Stimulated activated CD8-positive, alpha-beta memory T cell treated with anti-CD3 and anti-CD28 coated beads, Interleukin-15, amount 100 ng/mL, for 4 hours (primary cell): ENCODE data around the gene ATR.
"Not testable (repeated sequence)": the region's sequence is repeated elsewhere in the genome, so short reads cannot be mapped to it uniquely, and the experiment has no call there.

ENCODE experiments used
- DNase-seq, 2 donors: peaks; one replicate each; pipeline ENCODE4 v3.0.0-alpha.2; 2020; ENCODE audit warnings: low read depth in 2 of 2

Gene ATR

DNA sequence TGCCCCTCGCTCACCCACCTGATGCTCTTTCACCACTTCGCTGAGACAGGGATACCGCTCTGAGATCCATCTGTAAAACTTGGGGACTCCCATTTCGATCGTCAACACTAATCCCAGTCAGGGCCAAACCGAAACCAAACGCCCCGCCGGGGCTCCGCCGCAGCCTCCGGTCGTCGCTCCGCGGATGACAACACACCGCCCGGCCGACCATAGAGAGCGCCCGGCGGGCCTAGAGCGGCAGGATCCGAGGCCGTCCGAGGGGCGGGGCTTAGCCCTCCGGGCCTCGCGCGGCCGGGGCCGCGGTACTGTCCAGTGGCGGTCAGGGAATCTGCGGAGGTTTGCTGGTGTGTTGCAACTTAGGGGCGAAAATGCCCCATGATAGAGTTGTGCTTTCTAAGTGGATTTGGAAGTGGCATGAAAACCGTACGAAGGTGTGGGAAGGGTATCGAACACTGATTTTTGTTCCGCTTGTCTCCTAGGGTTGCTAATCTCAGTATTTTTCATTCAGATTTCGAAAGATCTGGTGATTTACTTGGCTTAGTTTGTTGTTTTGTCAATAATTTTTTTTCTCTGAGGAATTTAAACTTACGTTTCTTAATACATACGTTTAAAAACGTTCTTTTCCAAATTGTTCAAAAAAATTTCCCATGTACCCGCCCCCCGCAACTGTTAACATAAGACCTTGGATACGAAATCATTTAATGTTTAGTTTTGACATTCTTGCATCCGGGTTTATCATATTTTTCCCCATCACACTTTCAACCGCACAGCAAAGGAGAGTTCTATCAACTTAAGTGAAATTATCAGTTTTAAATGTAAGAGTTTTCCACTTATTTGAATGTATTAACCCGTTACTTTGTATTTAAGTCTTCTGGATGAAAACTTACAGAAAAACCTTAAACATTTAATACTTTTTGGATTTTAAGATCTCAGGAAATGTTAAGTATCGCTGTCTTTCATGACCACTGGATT is 130.4 kb downstream of the ATR start, which contains the start of gene XRN1:
Gene XRN1, minus strand, starts transcription at position 186 of the 972 bp plus-strand sequence. Its CDS starts 93 bp downstream, at position 93.
- peak; percentile 87 to 89 for DNase-seq

DNA sequence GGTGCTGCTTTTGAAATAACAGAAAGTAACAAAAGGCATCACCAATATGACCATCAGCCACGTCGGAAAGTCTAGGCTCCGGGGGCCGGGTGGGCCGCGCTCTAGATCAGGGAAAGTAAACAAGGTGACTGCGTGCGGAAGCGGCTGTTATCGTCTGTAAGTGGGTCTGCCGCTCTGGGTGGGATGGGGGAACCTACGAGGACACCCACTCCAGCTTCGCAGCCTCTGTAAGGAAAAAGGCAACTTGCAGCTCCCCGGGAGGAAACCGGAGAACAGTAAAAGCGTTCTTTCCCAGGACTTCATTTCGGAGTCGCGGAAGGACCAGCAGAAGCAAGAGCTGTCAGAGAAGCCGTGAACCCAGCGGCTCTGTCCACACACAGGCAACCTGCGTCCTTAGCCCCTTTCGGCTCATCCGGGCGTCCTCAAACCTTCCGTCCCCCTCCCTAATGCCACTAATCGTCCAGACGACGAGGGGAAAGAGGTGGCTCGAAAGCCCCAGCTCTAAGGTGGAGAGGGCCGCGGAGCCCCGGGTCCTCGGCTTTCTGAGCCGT is 131.2 kb downstream of the ATR start:
- DNase-seq: peak; percentile 19

DNA sequence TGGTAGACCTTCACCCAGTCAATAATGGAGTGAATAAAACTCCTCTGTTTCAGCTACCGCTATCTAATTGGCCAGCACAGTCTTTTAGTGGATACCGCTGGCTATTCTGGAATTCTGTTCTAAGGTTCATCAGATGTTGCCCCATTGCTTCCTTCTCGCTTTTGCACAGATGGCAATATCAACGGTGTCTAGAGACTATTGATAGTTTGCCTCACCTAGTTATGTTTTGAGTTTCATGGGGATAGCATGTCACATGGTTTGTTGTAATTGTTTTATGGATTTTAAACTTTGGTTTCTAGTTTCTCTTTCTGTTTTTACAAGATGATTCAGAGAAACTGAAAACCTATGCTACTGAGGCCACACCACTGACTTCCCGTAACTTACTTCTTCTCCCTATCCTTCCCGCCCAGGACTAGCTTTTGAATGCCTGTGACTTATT is 132.7 kb downstream of the ATR start:
- no peak for DNase-seq

GRCh38 chr3:142444343-142444742 is 134.2 kb downstream of the ATR start:
- no peak for DNase-seq

GRCh38 chr3:142443060-142443459 is 135.5 kb downstream of the ATR start:
- DNase-seq: not testable (repeated sequence)

DNA sequence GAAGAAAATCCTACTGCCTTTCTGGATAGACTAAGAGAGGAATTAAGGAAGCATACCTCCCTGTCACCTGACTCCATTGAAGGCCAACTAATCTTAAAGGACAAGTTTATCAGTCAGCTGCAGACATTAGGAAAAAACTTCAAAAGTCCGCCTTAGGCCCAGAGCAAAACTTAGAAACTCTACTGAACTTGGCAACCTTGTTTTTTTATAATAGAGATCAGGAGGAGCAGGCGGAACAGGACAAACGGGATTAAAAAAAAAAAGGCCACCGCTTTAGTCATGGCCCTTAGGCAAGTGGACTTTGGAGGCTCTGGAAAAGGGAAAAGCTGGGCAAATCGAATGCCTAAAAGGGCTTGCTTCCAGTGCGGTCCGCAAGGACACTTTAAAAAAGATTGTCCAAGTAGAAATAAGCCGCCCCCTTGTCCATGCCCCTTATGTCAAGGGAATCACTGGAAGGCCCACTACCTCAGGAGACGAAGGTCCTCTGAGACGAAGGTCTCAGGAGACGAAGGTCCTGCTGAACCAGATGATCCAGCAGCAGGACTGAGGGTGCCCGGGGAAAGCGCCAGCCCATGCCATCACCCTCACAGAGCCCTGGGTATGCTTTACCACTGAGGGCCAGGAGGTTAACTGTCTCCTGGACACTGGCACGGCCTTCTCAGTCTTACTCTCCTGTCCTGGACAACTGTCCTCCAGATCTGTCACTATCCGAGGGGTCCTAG is 138.9 kb downstream of the ATR start:
- not testable (repeated sequence) for DNase-seq

- DNase-seq: not testable (repeated sequence)
These were observed 140.4 kb downstream of the ATR start for GRCh38 chr3:142438096-142438495.

GRCh38 chr3:142436951-142437585 is 141.5 kb downstream of the ATR start:
- DNase-seq: no peak

DNA sequence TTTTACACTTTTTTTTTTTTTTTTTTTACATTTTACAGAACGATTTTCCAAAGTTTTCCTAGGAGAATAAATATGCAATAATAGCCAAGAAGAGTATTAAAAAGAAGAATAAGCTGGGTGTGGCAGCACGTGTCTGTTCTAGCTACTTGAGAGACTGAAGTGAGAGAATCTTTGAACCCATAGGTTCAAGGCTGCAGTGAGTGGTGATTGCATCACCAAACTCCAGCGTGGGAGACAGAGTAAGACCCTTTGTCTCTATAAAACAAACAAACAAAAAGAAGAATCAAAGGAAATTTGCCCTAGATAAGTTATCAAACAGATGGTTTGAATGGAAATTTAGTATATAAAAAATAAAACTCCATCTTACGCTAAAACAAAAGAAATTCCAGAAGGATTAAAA is 144.0 kb downstream of the ATR start:
- no peak for DNase-seq

DNA sequence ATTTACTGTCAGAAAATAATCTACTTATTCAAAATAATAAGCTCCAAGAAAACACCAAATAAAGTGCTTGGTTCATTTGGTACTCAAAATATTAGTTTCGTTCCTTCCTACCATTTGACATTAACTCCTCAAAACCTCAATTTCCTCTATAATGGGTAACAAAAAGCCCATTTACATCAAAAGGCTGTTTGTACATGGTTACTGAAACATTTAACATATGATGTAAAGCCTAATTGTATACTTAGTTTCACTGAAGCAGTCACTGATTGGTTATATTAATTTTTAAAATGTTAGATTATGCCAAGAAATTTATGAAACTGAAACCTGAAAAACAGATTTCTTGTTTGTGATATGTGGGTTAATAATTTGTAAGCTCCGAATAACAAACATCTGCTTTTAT is 145.4 kb downstream of the ATR start:
- no peak for DNase-seq

DNA sequence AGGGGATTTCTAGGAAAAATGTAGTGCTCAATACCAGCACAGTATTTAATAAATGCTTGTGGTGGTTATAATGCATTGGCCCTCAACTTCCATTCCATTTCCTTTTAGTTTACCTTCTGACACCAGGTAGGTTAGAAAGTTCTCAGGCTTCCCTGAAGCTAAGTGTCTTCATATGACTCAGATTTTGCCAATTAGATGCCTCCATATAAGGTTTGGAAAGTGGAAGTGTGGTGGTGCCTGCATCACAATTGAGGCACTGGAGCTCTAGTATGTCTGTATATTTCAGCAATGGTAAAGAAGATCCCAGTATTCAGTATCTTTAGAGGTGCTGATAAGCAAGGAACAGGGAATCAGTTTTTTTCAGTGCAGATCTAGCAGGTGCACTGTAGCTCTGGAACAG is 149.0 kb downstream of the ATR start:
- no peak for DNase-seq

DNA sequence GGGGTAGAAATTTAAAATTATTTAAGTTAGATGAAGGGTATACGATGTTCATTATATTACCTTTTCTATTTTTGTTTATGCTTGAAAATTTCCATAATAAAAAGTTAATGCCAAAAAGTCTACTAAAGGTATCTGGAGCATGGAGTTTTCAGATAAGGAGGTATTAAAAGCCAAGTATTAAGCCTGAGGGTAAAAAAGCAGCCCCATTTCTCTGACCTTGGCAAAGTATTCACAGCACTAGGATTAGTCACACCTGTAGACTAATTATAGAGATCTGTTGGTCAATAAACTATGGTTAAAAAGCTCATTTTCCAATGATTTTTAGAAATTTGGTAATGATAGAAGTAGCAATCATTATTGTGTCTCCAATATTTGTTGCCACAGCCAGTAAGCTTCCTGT is 153.8 kb downstream of the ATR start:
- DNase-seq: no peak

DNA sequence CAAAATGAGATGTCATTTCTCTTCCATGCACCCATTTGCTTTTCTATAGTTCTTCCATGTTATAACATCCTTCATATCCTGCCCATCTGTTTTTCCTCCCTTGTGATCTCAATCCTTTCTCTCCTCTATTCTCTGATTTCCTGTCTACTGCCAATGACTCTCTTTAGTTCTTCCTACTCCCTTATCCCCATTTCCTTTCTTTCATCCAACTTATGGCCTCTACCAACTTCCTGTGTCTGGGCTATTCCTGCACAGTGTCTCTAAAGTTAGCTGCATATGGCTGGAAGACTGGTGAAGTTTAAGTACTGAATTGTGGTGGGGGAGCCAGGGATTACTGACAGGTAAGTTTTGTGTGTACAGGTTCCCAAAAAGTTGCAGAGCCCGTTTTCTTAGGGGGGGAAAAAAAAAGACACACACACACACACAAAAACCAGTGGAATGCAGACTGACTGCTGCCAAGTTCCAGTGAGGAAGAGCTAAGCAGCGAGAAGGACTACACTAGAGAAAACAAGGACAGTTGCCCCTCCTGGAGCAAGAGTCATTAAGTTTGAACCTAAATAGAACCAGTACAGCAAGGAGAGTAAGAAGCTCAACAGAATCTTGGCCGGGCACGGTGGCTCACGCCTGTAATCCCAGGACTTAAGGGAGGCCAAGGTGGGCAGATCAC is 159.5 kb downstream of the ATR start:
- no peak for DNase-seq

DNA sequence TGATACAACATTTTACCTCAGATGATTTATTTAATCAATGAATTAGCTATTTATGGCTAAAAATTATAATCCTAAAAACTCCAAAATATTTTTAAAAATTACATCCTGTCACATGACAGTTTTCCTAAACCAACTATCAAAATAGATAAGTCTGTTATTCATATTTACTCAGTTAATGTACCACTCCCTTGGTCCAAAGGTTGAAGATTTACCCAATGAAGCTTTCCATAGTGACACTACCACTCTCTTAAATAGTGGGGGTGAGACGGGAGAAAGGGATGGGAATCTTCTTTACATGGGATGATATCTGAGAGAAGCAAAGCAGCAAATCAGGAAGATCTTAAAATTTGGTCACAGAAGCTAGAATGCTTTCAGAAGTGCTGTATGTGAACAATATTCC is 161.2 kb downstream of the ATR start:
- DNase-seq: no peak

DNA sequence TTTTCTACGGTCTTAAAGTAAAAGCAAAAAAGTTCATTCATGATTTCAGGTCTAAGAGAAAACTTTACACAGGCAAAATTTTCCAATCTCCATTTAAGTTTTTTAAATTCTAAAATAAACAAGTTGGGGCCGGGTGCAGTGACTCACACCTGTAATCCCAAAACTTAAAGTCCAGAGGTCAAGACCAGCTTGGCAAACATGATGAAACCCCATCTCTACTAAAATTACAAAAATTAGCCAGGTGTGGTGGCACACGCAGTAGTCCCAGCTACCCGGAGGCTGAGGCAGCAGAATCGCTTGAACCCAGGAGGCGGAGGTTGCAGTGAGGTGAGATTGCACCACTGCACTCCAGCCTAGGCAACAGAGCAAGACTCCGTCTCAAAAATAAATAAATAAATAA is 178.0 kb downstream of the ATR start:
- not testable (repeated sequence) for DNase-seq
